Body of pancreas (tissue), 4 donors: Measurements from ENCODE around the gene ATG2A.

Experiments
- CTCF ChIP-seq, 7 experiments: fragments of 450-650 bp in 4 of 7; fragments of 200-600 bp in 3 of 7; sonication (generic) in 3 of 7; IDR thresholded peaks; one replicate each; pipeline ENCODE4 v1.5.1; 2016 to 2019; ENCODE audit warnings: antibody characterized with exemption in 7 of 7
- POLR2A ChIP-seq, 3 donors: fragments of 450-650 bp; IDR thresholded peaks; one replicate each; pipeline ENCODE4 v1.6.1; 2016; ENCODE audit warnings: antibody characterized with exemption in 3 of 3, mild to moderate bottlenecking in 2 of 3

DNA sequence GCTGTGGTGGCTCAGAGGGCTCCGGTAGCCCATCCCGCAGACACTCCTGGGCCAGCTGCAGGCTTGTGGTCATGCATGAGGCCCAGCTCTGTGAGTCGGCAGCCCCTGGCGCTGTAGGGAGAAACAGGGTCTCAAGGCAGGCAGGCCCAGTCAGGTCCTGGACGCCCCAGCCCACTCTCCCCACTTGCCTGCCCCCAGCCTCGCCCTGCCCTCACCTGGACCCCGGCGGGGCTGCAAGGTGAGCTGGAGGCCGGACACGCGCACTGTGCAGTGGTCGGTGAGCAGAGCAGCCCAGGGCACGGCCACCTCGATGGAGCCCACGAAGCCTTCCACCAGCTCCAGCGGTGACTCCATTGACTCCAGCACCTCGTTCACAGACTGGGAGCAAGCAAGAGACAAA, 2.9 kb downstream of the ATG2A start:
- TF ChIP-seq CTCF (IDR thresholded peaks at IDR 0.05) = no peak
- no peak for TF ChIP-seq POLR2A (IDR thresholded peaks at IDR 0.05)
